ENCODE measurements around the gene HNRNPL.
"Not testable (repeated sequence)": the region's sequence is repeated elsewhere in the genome, so short reads cannot be mapped to it uniquely, and the experiment has no call there.

Gene HNRNPL

GRCh38 chr19:38849860-38850435, at the start of gene HNRNPL:
Gene HNRNPL, minus strand, starts transcription at chr19:38849986. Its CDS starts 20 bp downstream, at chr19:38849966.
- DNase-seq = peak; percentile 99

- DNase-seq = no peak
Measured at GRCh38 chr19:38898788-38899446, 49.1 kb upstream of the HNRNPL start.

GRCh38 chr19:38894968-38895367, 45.2 kb upstream of the HNRNPL start:
- DNase-seq = no peak

GRCh38 chr19:38893341-38893771, 43.6 kb upstream of the HNRNPL start:
- DNase-seq = no peak

GRCh38 chr19:38892841-38893240, 43.1 kb upstream of the HNRNPL start:
- no peak for DNase-seq

- DNase-seq = no peak
Measured at GRCh38 chr19:38891771-38892170, 42.0 kb upstream of the HNRNPL start.

- no peak for DNase-seq
Measured at GRCh38 chr19:38890686-38891085, 40.9 kb upstream of the HNRNPL start.

GRCh38 chr19:38889803-38890202, 40.0 kb upstream of the HNRNPL start:
- DNase-seq = no peak

GRCh38 chr19:38888876-38889275, 39.1 kb upstream of the HNRNPL start:
- no peak for DNase-seq

GRCh38 chr19:38884691-38885090, 34.9 kb upstream of the HNRNPL start:
- not testable (repeated sequence) for DNase-seq

- no peak for DNase-seq
Measured at GRCh38 chr19:38883286-38883685, 33.5 kb upstream of the HNRNPL start.

- DNase-seq = no peak
Measured at GRCh38 chr19:38880882-38881609, 31.3 kb upstream of the HNRNPL start.

GRCh38 chr19:38880076-38880881, 30.5 kb upstream of the HNRNPL start:
- no peak for DNase-seq

GRCh38 chr19:38879400-38879751, 29.6 kb upstream of the HNRNPL start:
- DNase-seq = no peak

GRCh38 chr19:38878575-38879399, 29.0 kb upstream of the HNRNPL start:
- DNase-seq = no peak

GRCh38 chr19:38877781-38878574, 28.2 kb upstream of the HNRNPL start, which contains the start of gene RINL:
Gene RINL, minus strand, starts transcription at chr19:38878275. Its CDS starts 1,533 bp downstream, at chr19:38876742.
- peak; percentile 71 for DNase-seq

- no peak for DNase-seq
Measured at GRCh38 chr19:38875656-38876395, 26.0 kb upstream of the HNRNPL start.

GRCh38 chr19:38873400-38873799, 23.6 kb upstream of the HNRNPL start:
- DNase-seq = not testable (repeated sequence)

GRCh38 chr19:38870612-38871011, 20.8 kb upstream of the HNRNPL start:
- no peak for DNase-seq

- DNase-seq = peak; percentile 93
Measured at GRCh38 chr19:38869836-38870607, 20.2 kb upstream of the HNRNPL start.
